Activated T-helper 1 cell treated with anti-CD3 and anti-CD28 coated beads, Interleukin-12 subunit alpha, Interleukin-12 subunit beta, Interleukin-2, Interleukin-4 antibody, amounts not matched to agents 30 ng/mL and 10 ng/mL and 1 ng/mL, durations not matched to agents 14 hours and 24 hours and 36 hours (primary cell): ENCODE data around the gene GTF3C4. TPM values are rescaled to one million over a fixed set of nuclear protein-coding genes. Genes with fewer than 3 reads are reported as not detected.

ENCODE experiments used
- DNase-seq: peaks from one replicate; pipeline ENCODE4 v3.0.0; 2021; ENCODE audit warnings: low spot score
- H3K27ac Mint-ChIP-seq: one replicate; pipeline ENCODE4 v1.8.0; 2021; ENCODE audit warnings: mild to moderate bottlenecking, mixed read lengths
- H3K27me3 Mint-ChIP-seq: one replicate; pipeline ENCODE4 v1.8.0; 2022; ENCODE audit warnings: mild to moderate bottlenecking, moderate library complexity, mixed read lengths; ENCODE audit not compliant: insufficient read depth
- H3K36me3 Mint-ChIP-seq: one replicate; pipeline ENCODE4 v1.8.0; 2021; ENCODE audit warnings: low read depth, mixed read lengths
- H3K4me1 Mint-ChIP-seq: one replicate; pipeline ENCODE4 v1.8.0; 2021; ENCODE audit warnings: low read depth, mixed read lengths
- H3K4me3 Mint-ChIP-seq: one replicate; pipeline ENCODE4 v1.8.0; 2021; ENCODE audit warnings: mild to moderate bottlenecking, moderate library complexity, mixed read lengths
- H3K9me3 Mint-ChIP-seq: one replicate; pipeline ENCODE4 v1.8.0; 2021; ENCODE audit warnings: mixed read lengths
- intact Hi-C: fragments of 100-400 bp; cut with micrococcal nuclease; formaldehyde crosslinking; loops from one replicate; pipeline ENCODE4 v1.15.1; 2024
- total RNA-seq: library from RNA; stranded (reverse); gene quantifications from 2 replicates; pipeline ENCODE4 v1.2.3, GENCODE V29; 2022

The GTF3C4 gene
- total RNA-seq = 19.3 and 20.1 TPM in 2 replicates

- intact Hi-C loops = loop anchor here (1.0 to 5.0 kb wide), 5 partner anchors 98 to 667 kb away; partner anchors contain the start of genes AK8, SETX, SPACA9 and SURF6
These were observed at the start of gene GTF3C4 for GRCh38 chr9:132670457-132671391. Gene GTF3C4 (plus strand): TSS chr9:132670464. CDS start chr9:132670599, 135 bp downstream.

GRCh38 chr9:132622159-132622558 lies 48.1 kb upstream of the GTF3C4 start:
- intact Hi-C loops = no loop called here
- DNase-seq = no peak
- Mint-ChIP-seq H3K9me3 (no peaks in the 10 kb centered on the region), H3K27me3 (no peaks in the 10 kb centered on the region), H3K27ac (no peak overlapping the region), H3K4me1 (no peaks in the 10 kb centered on the region), H3K4me3 (no peak overlapping the region), H3K36me3 (peaks cover 20% of the 10 kb centered on the region)

More at GRCh38 chr9:132670457-132671391, at the start of gene GTF3C4:
- Mint-ChIP-seq H3K27me3 (no peaks in the 10 kb centered on the region), H3K27ac (peak within 1 kb of the TSS; percentile 90), H3K4me1 (peaks cover 38% of the 10 kb centered on the region), H3K9me3 (no peaks in the 10 kb centered on the region), H3K4me3 (peak within 1 kb of the TSS; percentile 96), H3K36me3 (peaks cover 19% of the 10 kb centered on the region)
- DNase-seq = peak; percentile 79

GRCh38 chr9:132626285-132626684 lies 44.0 kb upstream of the GTF3C4 start:
- Mint-ChIP-seq H3K36me3 (peaks cover 25% of the 10 kb centered on the region), H3K4me3 (no peak overlapping the region), H3K27me3 (no peaks in the 10 kb centered on the region), H3K9me3 (no peaks in the 10 kb centered on the region), H3K27ac (no peak overlapping the region), H3K4me1 (no peaks in the 10 kb centered on the region)
- no peak for DNase-seq
- intact Hi-C loops = no loop called here

GRCh38 chr9:132627106-132627505 lies 43.2 kb upstream of the GTF3C4 start:
- no peak for DNase-seq
- no peak overlapping the region for H3K27ac Mint-ChIP-seq
- no peaks in the 10 kb centered on the region for H3K9me3 Mint-ChIP-seq
- intact Hi-C loops = no loop called here
- H3K36me3 Mint-ChIP-seq = peaks cover 23% of the 10 kb centered on the region
- H3K4me3 Mint-ChIP-seq = no peak overlapping the region
- no peaks in the 10 kb centered on the region for H3K27me3 Mint-ChIP-seq
- H3K4me1 Mint-ChIP-seq = no peaks in the 10 kb centered on the region

- intact Hi-C loops = no loop called here
- no peaks in the 10 kb centered on the region for H3K4me1 Mint-ChIP-seq
- H3K36me3 Mint-ChIP-seq = peaks cover 23% of the 10 kb centered on the region
- H3K9me3 Mint-ChIP-seq = no peaks in the 10 kb centered on the region
- no peak overlapping the region for H3K4me3 Mint-ChIP-seq
- H3K27ac Mint-ChIP-seq = no peak overlapping the region
- H3K27me3 Mint-ChIP-seq = no peaks in the 10 kb centered on the region
- DNase-seq = no peak
These were observed 42.7 kb upstream of the GTF3C4 start for GRCh38 chr9:132627594-132627993.

GRCh38 chr9:132628746-132629145 lies 41.5 kb upstream of the GTF3C4 start:
- intact Hi-C loops = no loop called here
- Mint-ChIP-seq H3K27me3 (no peaks in the 10 kb centered on the region), H3K9me3 (no peaks in the 10 kb centered on the region), H3K4me1 (peaks cover 5% of the 10 kb centered on the region), H3K27ac (no peak overlapping the region), H3K36me3 (peaks cover 24% of the 10 kb centered on the region), H3K4me3 (no peak overlapping the region)
- no peak for DNase-seq

GRCh38 chr9:132630116-132630515 lies 40.1 kb upstream of the GTF3C4 start:
- H3K4me3 Mint-ChIP-seq = no peak overlapping the region
- peaks cover 5% of the 10 kb centered on the region for H3K4me1 Mint-ChIP-seq
- no peaks in the 10 kb centered on the region for H3K9me3 Mint-ChIP-seq
- no peaks in the 10 kb centered on the region for H3K27me3 Mint-ChIP-seq
- peaks cover 26% of the 10 kb centered on the region for H3K36me3 Mint-ChIP-seq
- DNase-seq = no peak
- no peak overlapping the region for H3K27ac Mint-ChIP-seq
- intact Hi-C loops = no loop called here

GRCh38 chr9:132630811-132631210 lies 39.5 kb upstream of the GTF3C4 start:
- H3K27ac Mint-ChIP-seq = no peak overlapping the region
- peaks cover 5% of the 10 kb centered on the region for H3K4me1 Mint-ChIP-seq
- H3K27me3 Mint-ChIP-seq = no peaks in the 10 kb centered on the region
- H3K9me3 Mint-ChIP-seq = no peaks in the 10 kb centered on the region
- no peak for DNase-seq
- H3K36me3 Mint-ChIP-seq = peaks cover 26% of the 10 kb centered on the region
- intact Hi-C loops = no loop called here
- no peak overlapping the region for H3K4me3 Mint-ChIP-seq

GRCh38 chr9:132631280-132631679 lies 39.0 kb upstream of the GTF3C4 start:
- Mint-ChIP-seq H3K4me3 (no peak overlapping the region), H3K27me3 (no peaks in the 10 kb centered on the region), H3K9me3 (no peaks in the 10 kb centered on the region), H3K4me1 (peaks cover 5% of the 10 kb centered on the region), H3K36me3 (peaks cover 26% of the 10 kb centered on the region), H3K27ac (no peak overlapping the region)
- DNase-seq = no peak
- intact Hi-C loops = no loop called here

GRCh38 chr9:132631685-132632084 lies 38.6 kb upstream of the GTF3C4 start:
- H3K9me3 Mint-ChIP-seq = no peaks in the 10 kb centered on the region
- no peak overlapping the region for H3K4me3 Mint-ChIP-seq
- H3K27ac Mint-ChIP-seq = no peak overlapping the region
- peaks cover 26% of the 10 kb centered on the region for H3K36me3 Mint-ChIP-seq
- no peaks in the 10 kb centered on the region for H3K27me3 Mint-ChIP-seq
- intact Hi-C loops = no loop called here
- DNase-seq = no peak
- peaks cover 5% of the 10 kb centered on the region for H3K4me1 Mint-ChIP-seq

GRCh38 chr9:132632413-132633129 lies 37.7 kb upstream of the GTF3C4 start:
- DNase-seq = no peak
- H3K4me3 Mint-ChIP-seq = no peak overlapping the region
- H3K9me3 Mint-ChIP-seq = no peaks in the 10 kb centered on the region
- H3K4me1 Mint-ChIP-seq = peaks cover 5% of the 10 kb centered on the region
- no peak overlapping the region for H3K27ac Mint-ChIP-seq
- intact Hi-C loops = no loop called here
- H3K27me3 Mint-ChIP-seq = no peaks in the 10 kb centered on the region
- H3K36me3 Mint-ChIP-seq = peaks cover 25% of the 10 kb centered on the region

GRCh38 chr9:132634327-132634726 lies 35.9 kb upstream of the GTF3C4 start:
- Mint-ChIP-seq H3K9me3 (no peaks in the 10 kb centered on the region), H3K4me3 (no peak overlapping the region), H3K36me3 (peaks cover 31% of the 10 kb centered on the region), H3K27me3 (no peaks in the 10 kb centered on the region), H3K4me1 (peaks cover 5% of the 10 kb centered on the region), H3K27ac (no peak overlapping the region)
- DNase-seq = no peak
- intact Hi-C loops = no loop called here

- no peak overlapping the region for H3K27ac Mint-ChIP-seq
- H3K27me3 Mint-ChIP-seq = no peaks in the 10 kb centered on the region
- no peak for DNase-seq
- peaks cover 5% of the 10 kb centered on the region for H3K4me1 Mint-ChIP-seq
- intact Hi-C loops = no loop called here
- no peak overlapping the region for H3K4me3 Mint-ChIP-seq
- peaks cover 31% of the 10 kb centered on the region for H3K36me3 Mint-ChIP-seq
- no peaks in the 10 kb centered on the region for H3K9me3 Mint-ChIP-seq
These were observed 32.9 kb upstream of the GTF3C4 start for GRCh38 chr9:132637351-132637750.
